Heart right ventricle (tissue), 16 donors: ENCODE data around the gene SKA2. TPM values are rescaled to one million over a fixed set of nuclear protein-coding genes. Genes with fewer than 3 reads are reported as not detected.

ENCODE experiments used
- ATAC-seq, 8 donors: fragments of 200-7000 bp; cut with Tn5 transposase; one replicate each; pipeline ENCODE4 v1.9.1; 2020; ENCODE audit warnings: mild to moderate bottlenecking in 8 of 8, moderate library complexity in 8 of 8, moderate number of reproducible peaks in 1 of 8
- DNase-seq, 2 donors: peaks; one replicate each; pipeline ENCODE4 v3.0.0-alpha.2; 2020
- H3K27ac ChIP-seq, 10 donors: fragments of 200-600 bp; sonication (generic) in 2 of 10; one replicate each; pipeline versions ENCODE4 v1.5.0 to v1.8.0; 2020 to 2022; ENCODE audit warnings: mild to moderate bottlenecking in 3 of 10
- H3K27me3 ChIP-seq, 7 donors: fragments of 200-600 bp; one replicate each; pipeline ENCODE4 v1.8.0; 2021 to 2022; ENCODE audit warnings: mild to moderate bottlenecking in 2 of 7
- H3K36me3 ChIP-seq, 9 donors: fragments of 200-600 bp; sonication (generic) in 1 of 9; one replicate each; pipeline versions ENCODE4 v1.5.0 to v1.8.0; 2020 to 2022; ENCODE audit warnings: mild to moderate bottlenecking in 2 of 9
- H3K4me1 ChIP-seq, 9 donors: fragments of 200-600 bp; sonication (generic) in 1 of 9; one replicate each; pipeline versions ENCODE4 v1.5.0 to v1.8.0; 2020 to 2022; ENCODE audit warnings: mild to moderate bottlenecking in 4 of 9
- H3K4me3 ChIP-seq, 10 donors: fragments of 200-600 bp; sonication (generic) in 2 of 10; one replicate each; pipeline versions ENCODE4 v1.5.0 to v1.8.0; 2020 to 2022; ENCODE audit warnings: mild to moderate bottlenecking in 7 of 10, moderate library complexity in 2 of 10
- H3K9me3 ChIP-seq, 11 donors: fragments of 200-600 bp in 10 of 11; sonication (generic) in 2 of 11; one replicate each; pipeline versions ENCODE4 v1.5.0 to v1.8.0; 2013 to 2022; ENCODE audit warnings: mild to moderate bottlenecking in 2 of 11, control low read depth in 1 of 11, moderate library complexity in 1 of 11
- WGBS, 2 donors: extraction: QIAGEN DNeasy Blood & Tissue Kit; methylation state at CpG; one replicate each; pipeline ENCODE4 v1.1.7; 2013; ENCODE audit warnings: inconsistent platforms in 1 of 2; 5-methylcytosine and 5-hydroxymethylcytosine counted together
- intact Hi-C, 10 donors: fragments of 100-400 bp; cut with DNase I; formaldehyde crosslinking; loops; one replicate each; pipeline versions ENCODE4 v1.11.1 to v1.14.2; 2022
- long read RNA-seq, 3 donors: library from polyadenylated mRNA; unstranded; transcript quantifications; one replicate each; pipeline ENCODE4 v2.0.0, GENCODE V29; 2020 to 2021
- polyA plus RNA-seq, 2 donors: library from polyadenylated mRNA; stranded (reverse); fragments of 200-250 nt; gene quantifications; one replicate each; pipeline ENCODE4 v1.2.3, GENCODE V29; 2013
- total RNA-seq, 10 donors: library from RNA; stranded (reverse); fragmentation: NEBNext Ultra II Directional in 3 of 10; extraction: Animal tissue kit (Norgen Biotek cat#: 25700) in 3 of 10; gene quantifications; one replicate each; pipeline versions ENCODE4 v1.2.1 to v1.2.4, GENCODE V29; 2021 to 2023
- TF ChIP-seq, protein P1 (sequence below), 9 donors: fragments of 200-600 bp; sonication (generic) in 2 of 9; IDR thresholded peaks; one replicate each; pipeline versions ENCODE4 v1.5.0 to v1.8.0; 2021 to 2022; ENCODE audit warnings: antibody characterized with exemption in 9 of 9, mild to moderate bottlenecking in 5 of 9, moderate library complexity in 1 of 9
- donor health status: Arrhythmogenic right ventricular cardiomyopathy.
- donor health status: ischemic (EF 13 %, LVEDD 7.1; RV severe dilation, severe dysfunction).
- donor health status: healthy with polysubstance abuse.
- donor health status: DM: no; HTN: yes; CAD: no.
- donor health status: DM: no; HTN: no; CAD: no.
- donor health status: ischemic (EF 25% LVEDD 6.9; RV normal size, moderate dysfunction).
- donor health status: ischemic (EF 25% LVEDD 5.7; RV mildly dilated, moderate dysfunction).
- donor health status: healthy.
- donor health status: DM: yes; HTN: yes; CAD: no.
- donor health status: Ischemic cardiomyopathy.
- donor health status: ischemic (EF 35%, LVEDD 5.7; RV mildly dilated, moderate dysfunction).
- donor health status: nonischemic (EF 11% LVEDD 7.7; RV severe dilation, severe dysfunction).
- donor health status: DM: yes; HTN: yes; CAD: no.
- donor health status: PGD.
- donor health status: ischemic (EF 29% LVEDD 5.4; RV normal size, mild dysfunction).
- donor health status: nonischemic (EF 23%, LVEDD 6.1; RV moderate dilation, normal function).

Gene SKA2
- total RNA-seq (10 to 100 TPM; 28.0 to 46.4 (median 35.6) TPM), polyA plus RNA-seq (10 to 100 TPM; 29.2 to 34.0 TPM)
- long read RNA-seq, donor 1, transcript SKA2-201 (4 exons, 2,798 nt), result major isoform, 7 of 12 reads
- long read RNA-seq, donor 1, partial matches to known transcripts, result 0 of 12 reads
- long read RNA-seq, donor 1, other reads (novel, unspliced or antisense), result 0 of 12 reads
- long read RNA-seq, donor 2, transcript SKA2-201 (4 exons, 2,798 nt), result major isoform, 7 of 15 reads
- long read RNA-seq, donor 2, partial matches to known transcripts, result 1 of 15 reads
- long read RNA-seq, donor 2, other reads (novel, unspliced or antisense), result 2 of 15 reads
- long read RNA-seq, donor 3, transcript SKA2-206 (3 exons, 595 nt), result minor isoform, 8 of 34 reads
- long read RNA-seq, donor 3, transcript SKA2-201 (4 exons, 2,798 nt), result major isoform, 20 of 34 reads
- long read RNA-seq, donor 3, partial matches to known transcripts, result 1 of 34 reads
- long read RNA-seq, donor 3, other reads (novel, unspliced or antisense), result 1 of 34 reads

GRCh38 chr17:59154721-59155438, at the start of gene SKA2:
TSS of gene SKA2 (minus strand) at chr17:59155186. CDS start at chr17:59155163, 23 bp downstream.
- intact Hi-C loops, result loop anchor here in 4 of 10 donors (1.0 to 10.0 kb wide), 5 partner anchors 48 to 637 kb away; partner anchors contain the start of genes TRIM37 (in 4 of the 4) and SMG8 (in 1 of the 4)
- ATAC-seq (peak; percentile 95 to 98 (median 97)), DNase-seq (peak; percentile 93 to 98)
- H3K27me3 ChIP-seq, result no peaks in the 10 kb centered on the region
- peak within 1 kb of the TSS; percentile 46 to 92 (median 88) for H3K27ac ChIP-seq
- H3K9me3 ChIP-seq, result no peaks in the 10 kb centered on the region
- H3K36me3 ChIP-seq, result no peaks in the 10 kb centered on the region
- H3K4me3 ChIP-seq, result peak within 1 kb of the TSS; percentile 44 to 93 (median 80)
- peaks cover 0 to 49% (median 28%) of the 10 kb centered on the region in 9 donors for H3K4me1 ChIP-seq
- TF ChIP-seq, protein P1, sequence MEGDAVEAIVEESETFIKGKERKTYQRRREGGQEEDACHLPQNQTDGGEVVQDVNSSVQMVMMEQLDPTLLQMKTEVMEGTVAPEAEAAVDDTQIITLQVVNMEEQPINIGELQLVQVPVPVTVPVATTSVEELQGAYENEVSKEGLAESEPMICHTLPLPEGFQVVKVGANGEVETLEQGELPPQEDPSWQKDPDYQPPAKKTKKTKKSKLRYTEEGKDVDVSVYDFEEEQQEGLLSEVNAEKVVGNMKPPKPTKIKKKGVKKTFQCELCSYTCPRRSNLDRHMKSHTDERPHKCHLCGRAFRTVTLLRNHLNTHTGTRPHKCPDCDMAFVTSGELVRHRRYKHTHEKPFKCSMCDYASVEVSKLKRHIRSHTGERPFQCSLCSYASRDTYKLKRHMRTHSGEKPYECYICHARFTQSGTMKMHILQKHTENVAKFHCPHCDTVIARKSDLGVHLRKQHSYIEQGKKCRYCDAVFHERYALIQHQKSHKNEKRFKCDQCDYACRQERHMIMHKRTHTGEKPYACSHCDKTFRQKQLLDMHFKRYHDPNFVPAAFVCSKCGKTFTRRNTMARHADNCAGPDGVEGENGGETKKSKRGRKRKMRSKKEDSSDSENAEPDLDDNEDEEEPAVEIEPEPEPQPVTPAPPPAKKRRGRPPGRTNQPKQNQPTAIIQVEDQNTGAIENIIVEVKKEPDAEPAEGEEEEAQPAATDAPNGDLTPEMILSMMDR (IDR thresholded peaks at IDR 0.05), result no peak
- 0% methylated on average over 39 of the region's 39 CpGs for WGBS, 2 donors

GRCh38 chr17:59202320-59202719, 47.3 kb upstream of the SKA2 start:
- DNase-seq (no peak), ATAC-seq (no peak)
- 95 to 100% methylated on average over 1 of the region's 1 CpG for WGBS, 2 donors
- no peak overlapping the region for H3K27ac ChIP-seq
- peaks cover 0 to 56% (median 0%) of the 10 kb centered on the region in 9 donors for H3K36me3 ChIP-seq
- no peaks in the 10 kb centered on the region for H3K4me1 ChIP-seq
- TF ChIP-seq, protein P1 (IDR thresholded peaks at IDR 0.05), result no peak
- intact Hi-C loops, result no loop called here
- no peaks in the 10 kb centered on the region for H3K27me3 ChIP-seq
- H3K9me3 ChIP-seq, result no peaks in the 10 kb centered on the region
- no peak overlapping the region for H3K4me3 ChIP-seq

GRCh38 chr17:59199398-59199797, 44.4 kb upstream of the SKA2 start:
- H3K4me1 ChIP-seq, result no peaks in the 10 kb centered on the region
- H3K27ac ChIP-seq, result no peak overlapping the region
- DNase-seq, result no peak
- ATAC-seq, result no peak
- TF ChIP-seq, protein P1 (IDR thresholded peaks at IDR 0.05), result no peak
- H3K4me3 ChIP-seq, result no peak overlapping the region
- intact Hi-C loops, result no loop called here
- peaks cover 0 to 85% (median 0%) of the 10 kb centered on the region in 9 donors for H3K36me3 ChIP-seq
- no peaks in the 10 kb centered on the region for H3K27me3 ChIP-seq
- no peaks in the 10 kb centered on the region for H3K9me3 ChIP-seq
- 94% methylated on average over 4 of the region's 4 CpGs for WGBS, 2 donors

GRCh38 chr17:59193336-59193862, 38.4 kb upstream of the SKA2 start:
- H3K27ac ChIP-seq, result no peak overlapping the region
- no peak for DNase-seq
- intact Hi-C loops, result no loop called here
- H3K9me3 ChIP-seq, result no peaks in the 10 kb centered on the region
- no peak overlapping the region for H3K4me3 ChIP-seq
- 94 to 97% methylated on average over 3 of the region's 3 CpGs for WGBS, 2 donors
- no peak for ATAC-seq
- TF ChIP-seq, protein P1 (IDR thresholded peaks at IDR 0.05), result no peak
- H3K36me3 ChIP-seq, result peaks cover 0 to 80% (median 0%) of the 10 kb centered on the region in 9 donors
- no peaks in the 10 kb centered on the region for H3K27me3 ChIP-seq
- H3K4me1 ChIP-seq, result no peaks in the 10 kb centered on the region
